HEK293 (cell line): Measurements from ENCODE around the gene CASKIN2.

Experiments
- GLIS2 ChIP-seq: fragments of 450-650 bp; formaldehyde crosslinking; IDR thresholded peaks from 2 replicates; pipeline ENCODE4 v1.5.1; 2016; ENCODE audit warnings: missing biosample characterization, missing genetic modification characterization
- HOXC10 ChIP-seq: sonication (generic); formaldehyde crosslinking; IDR thresholded peaks from 2 replicates; pipeline ENCODE4 v1.8.1; 2023; ENCODE audit warnings: mild to moderate bottlenecking, missing genetic modification reagents
- IKZF3 ChIP-seq: fragments of 450-650 bp; IDR thresholded peaks from 2 replicates; pipeline ENCODE4 v1.5.0; 2018; ENCODE audit warnings: missing biosample characterization, mild to moderate bottlenecking, missing genetic modification characterization, moderate library complexity
- KLF9 ChIP-seq: fragments of 450-650 bp; formaldehyde crosslinking; IDR thresholded peaks from 2 replicates; pipeline ENCODE4 v1.5.1; 2016; ENCODE audit warnings: missing biosample characterization, missing genetic modification characterization, low read depth
- YY1 ChIP-seq: fragments of 450-650 bp; formaldehyde crosslinking; IDR thresholded peaks from 2 replicates; pipeline ENCODE4 v1.5.1; 2018; ENCODE audit warnings: missing biosample characterization, missing genetic modification characterization
- ZBTB1 ChIP-seq: fragments of 450-650 bp; formaldehyde crosslinking; IDR thresholded peaks from 2 replicates; pipeline ENCODE4 v1.5.1; 2016; ENCODE audit warnings: missing biosample characterization, missing genetic modification characterization
- ZBTB49 ChIP-seq: fragments of 450-650 bp; formaldehyde crosslinking; IDR thresholded peaks from 2 replicates; pipeline ENCODE4 v1.5.1; 2016; ENCODE audit warnings: missing biosample characterization, missing genetic modification characterization, low read depth
- ZFP37 ChIP-seq: fragments of 450-650 bp; formaldehyde crosslinking; IDR thresholded peaks from 2 replicates; pipeline ENCODE4 v1.5.1; 2016; ENCODE audit warnings: missing biosample characterization, missing genetic modification characterization
- ZFP41 ChIP-seq: fragments of 450-650 bp; formaldehyde crosslinking; IDR thresholded peaks from 2 replicates; pipeline ENCODE4 v1.5.1; 2016; ENCODE audit warnings: missing biosample characterization, missing genetic modification characterization, borderline replicate concordance
- ZNF114 ChIP-seq: fragments of 450-650 bp; formaldehyde crosslinking; IDR thresholded peaks from 2 replicates; pipeline ENCODE4 v1.5.0; 2017; ENCODE audit warnings: missing biosample characterization, missing genetic modification characterization
- ZNF121 ChIP-seq: fragments of 450-650 bp; formaldehyde crosslinking; IDR thresholded peaks from 2 replicates; pipeline ENCODE4 v1.5.1; 2016; ENCODE audit warnings: missing biosample characterization, missing genetic modification characterization
- ZNF157 ChIP-seq: fragments of 450-650 bp; formaldehyde crosslinking; IDR thresholded peaks from 2 replicates; pipeline ENCODE4 v1.5.1; 2016; ENCODE audit warnings: missing biosample characterization, missing genetic modification characterization
- ZNF19 ChIP-seq: fragments of 450-650 bp; formaldehyde crosslinking; IDR thresholded peaks from 2 replicates; pipeline ENCODE4; 2016; ENCODE audit warnings: missing biosample characterization, missing genetic modification characterization, low read depth
- ZNF239 ChIP-seq: fragments of 450-650 bp; formaldehyde crosslinking; IDR thresholded peaks from 2 replicates; pipeline ENCODE4 v1.5.1; 2016; ENCODE audit warnings: missing biosample characterization, missing genetic modification characterization
- ZNF280C ChIP-seq: fragments of 450-650 bp; formaldehyde crosslinking; IDR thresholded peaks from 2 replicates; pipeline ENCODE4 v1.5.1; 2016; ENCODE audit warnings: missing biosample characterization, missing genetic modification characterization
- ZNF302 ChIP-seq: fragments of 450-650 bp; formaldehyde crosslinking; IDR thresholded peaks from 2 replicates; pipeline ENCODE4 v1.5.1; 2016; ENCODE audit warnings: missing biosample characterization, missing genetic modification characterization, low read depth
- ZNF341 ChIP-seq: fragments of 450-650 bp; formaldehyde crosslinking; IDR thresholded peaks from 2 replicates; pipeline ENCODE4; 2016; ENCODE audit warnings: low read depth, missing biosample characterization, missing genetic modification characterization
- ZNF362 ChIP-seq: fragments of 450-650 bp; formaldehyde crosslinking; IDR thresholded peaks from 2 replicates; pipeline ENCODE4 v1.5.1; 2016; ENCODE audit warnings: missing biosample characterization, missing genetic modification characterization
- ZNF423 ChIP-seq: fragments of 450-650 bp; formaldehyde crosslinking; IDR thresholded peaks from 2 replicates; pipeline ENCODE4 v1.5.1; 2016; ENCODE audit warnings: missing biosample characterization, missing genetic modification characterization
- ZNF510 ChIP-seq: fragments of 450-650 bp; formaldehyde crosslinking; IDR thresholded peaks from 2 replicates; pipeline ENCODE4 v1.5.1; 2018; ENCODE audit warnings: mild to moderate bottlenecking, missing genetic modification characterization, missing biosample characterization; ENCODE audit not compliant: insufficient replicate concordance
- ZNF555 ChIP-seq: fragments of 450-650 bp; formaldehyde crosslinking; conservative IDR thresholded peaks from 2 replicates; pipeline ENCODE4 v1.5.1; 2017; ENCODE audit warnings: missing biosample characterization, mild to moderate bottlenecking, missing genetic modification characterization, inconsistent platforms
- ZNF558 ChIP-seq: fragments of 450-650 bp; formaldehyde crosslinking; IDR thresholded peaks from 2 replicates; pipeline ENCODE4 v1.5.1; 2016; ENCODE audit warnings: missing biosample characterization, missing genetic modification characterization
- ZNF600 ChIP-seq: fragments of 450-650 bp; formaldehyde crosslinking; IDR thresholded peaks from 2 replicates; pipeline ENCODE4 v1.5.1; 2016; ENCODE audit warnings: missing biosample characterization, missing genetic modification characterization
- ZNF639 ChIP-seq: fragments of 450-650 bp; formaldehyde crosslinking; IDR thresholded peaks from 2 replicates; pipeline ENCODE4 v1.5.1; 2016; ENCODE audit warnings: missing biosample characterization, missing genetic modification characterization
- ZNF707 ChIP-seq: fragments of 450-650 bp; formaldehyde crosslinking; IDR thresholded peaks from 2 replicates; pipeline ENCODE4 v1.5.1; 2016; ENCODE audit warnings: missing biosample characterization, missing genetic modification characterization
- ZNF747 ChIP-seq: fragments of 450-650 bp; formaldehyde crosslinking; IDR thresholded peaks from 2 replicates; pipeline ENCODE4 v1.5.1; 2016; ENCODE audit warnings: missing biosample characterization, missing genetic modification characterization
- ZNF837 ChIP-seq: fragments of 450-650 bp; formaldehyde crosslinking; IDR thresholded peaks from 2 replicates; pipeline ENCODE4 v1.5.1; 2016; ENCODE audit warnings: missing biosample characterization, missing genetic modification characterization
- TF ChIP-seq, protein P1 (sequence below): fragments of 450-650 bp; formaldehyde crosslinking; IDR thresholded peaks from 2 replicates; pipeline ENCODE4 v1.5.1; 2016; ENCODE audit warnings: missing biosample characterization, missing genetic modification characterization, borderline replicate concordance

Gene CASKIN2

DNA sequence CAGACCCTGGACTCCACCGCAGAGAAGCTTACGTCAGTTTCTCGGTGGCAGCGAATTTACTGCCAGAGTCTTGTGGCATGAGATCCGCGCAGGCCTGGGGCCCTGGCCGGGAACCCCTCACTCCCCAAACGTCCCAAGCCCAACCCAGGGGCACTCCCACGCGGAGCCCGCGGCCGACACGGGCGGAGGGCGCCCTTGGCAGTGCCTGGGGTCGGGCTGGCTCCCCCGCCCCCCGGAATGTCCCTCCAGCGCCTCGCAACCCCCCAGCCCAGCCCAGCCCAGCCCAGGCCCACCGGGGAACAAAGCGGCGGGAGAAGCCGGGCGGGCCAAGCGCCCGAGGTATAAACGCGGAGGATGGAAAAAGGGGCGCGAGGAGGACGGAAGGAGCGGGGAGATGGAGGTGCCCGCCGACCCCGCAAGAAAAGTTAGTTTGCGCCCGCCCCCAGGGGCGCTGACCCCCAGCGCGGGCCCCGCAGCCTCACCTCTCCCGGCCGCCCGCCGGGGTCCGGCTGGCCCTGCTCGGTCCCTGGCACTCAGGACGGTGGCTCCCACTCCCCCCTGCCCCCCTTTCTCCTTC lies 330 bp downstream of the CASKIN2 start (continued):
- TF ChIP-seq ZNF707 (tag by site-specific recombination) (no peak), ZNF341 (tag by site-specific recombination) (no peak; the same call in 1 of the 2 replicates), ZBTB49 (tag by site-specific recombination) (no peak), KLF9 (tag by site-specific recombination) (no peak), HOXC10 (no peak), ZNF157 (no peak), ZNF558 (tag by site-specific recombination) (no peak), ZNF837 (tag by site-specific recombination) (no peak), ZNF423 (tag by site-specific recombination) (peak; percentile 67; the same call in 1 of the 2 replicates), ZNF302 (tag by site-specific recombination) (no peak), ZNF747 (tag by site-specific recombination) (no peak), IKZF3 (tag by site-specific recombination) (no peak), ZNF280C (tag by site-specific recombination) (no peak), ZFP41 (no peak), ZNF121 (tag by site-specific recombination) (no peak), ZBTB1 (tag by site-specific recombination) (no peak), YY1 (tag by site-specific recombination) (no peak), ZNF239 (no peak), ZNF19 (tag by site-specific recombination) (no peak), ZNF639 (tag by site-specific recombination) (no peak), GLIS2 (tag by site-specific recombination) (no peak; the same call in none of the 2 replicates), ZNF510 (no peak), ZNF600 (tag by site-specific recombination) (no peak), ZNF555 (tag by site-specific recombination) (no peak), ZNF362 (tag by site-specific recombination) (no peak), ZNF114 (tag by site-specific recombination) (no peak), ZFP37 (tag by site-specific recombination) (0 out of 2 replicates have a peak, but pooled peaks have one; percentile 20)
- TF ChIP-seq, protein P1, sequence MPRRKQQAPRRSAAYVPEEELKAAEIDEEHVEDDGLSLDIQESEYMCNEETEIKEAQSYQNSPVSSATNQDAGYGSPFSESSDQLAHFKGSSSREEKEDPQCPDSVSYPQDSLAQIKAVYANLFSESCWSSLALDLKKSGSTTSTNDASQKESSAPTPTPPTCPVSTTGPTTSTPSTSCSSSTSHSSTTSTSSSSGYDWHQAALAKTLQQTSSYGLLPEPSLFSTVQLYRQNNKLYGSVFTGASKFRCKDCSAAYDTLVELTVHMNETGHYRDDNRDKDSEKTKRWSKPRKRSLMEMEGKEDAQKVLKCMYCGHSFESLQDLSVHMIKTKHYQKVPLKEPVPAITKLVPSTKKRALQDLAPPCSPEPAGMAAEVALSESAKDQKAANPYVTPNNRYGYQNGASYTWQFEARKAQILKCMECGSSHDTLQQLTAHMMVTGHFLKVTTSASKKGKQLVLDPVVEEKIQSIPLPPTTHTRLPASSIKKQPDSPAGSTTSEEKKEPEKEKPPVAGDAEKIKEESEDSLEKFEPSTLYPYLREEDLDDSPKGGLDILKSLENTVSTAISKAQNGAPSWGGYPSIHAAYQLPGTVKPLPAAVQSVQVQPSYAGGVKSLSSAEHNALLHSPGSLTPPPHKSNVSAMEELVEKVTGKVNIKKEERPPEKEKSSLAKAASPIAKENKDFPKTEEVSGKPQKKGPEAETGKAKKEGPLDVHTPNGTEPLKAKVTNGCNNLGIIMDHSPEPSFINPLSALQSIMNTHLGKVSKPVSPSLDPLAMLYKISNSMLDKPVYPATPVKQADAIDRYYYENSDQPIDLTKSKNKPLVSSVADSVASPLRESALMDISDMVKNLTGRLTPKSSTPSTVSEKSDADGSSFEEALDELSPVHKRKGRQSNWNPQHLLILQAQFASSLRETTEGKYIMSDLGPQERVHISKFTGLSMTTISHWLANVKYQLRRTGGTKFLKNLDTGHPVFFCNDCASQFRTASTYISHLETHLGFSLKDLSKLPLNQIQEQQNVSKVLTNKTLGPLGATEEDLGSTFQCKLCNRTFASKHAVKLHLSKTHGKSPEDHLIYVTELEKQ (tag by site-specific recombination) = no peak
